Measurements from ENCODE around the gene SLC4A4.
"Not testable (repeated sequence)": the region's sequence is repeated elsewhere in the genome, so short reads cannot be mapped to it uniquely, and the experiment has no call there.

SLC4A4 gene

GRCh38 chr4:71360844-71361243, 22.0 kb downstream of the SLC4A4 start:
- DNase-seq = no peak

- DNase-seq = no peak
These were observed 22.7 kb downstream of the SLC4A4 start for GRCh38 chr4:71361476-71361875.

- no peak for DNase-seq
These were observed 27.9 kb downstream of the SLC4A4 start for GRCh38 chr4:71366766-71367165.

- DNase-seq = no peak
These were observed 28.7 kb downstream of the SLC4A4 start for GRCh38 chr4:71367546-71367945.

- DNase-seq = no peak
These were observed 30.1 kb downstream of the SLC4A4 start for GRCh38 chr4:71368906-71369305.

GRCh38 chr4:71369536-71369935, 30.7 kb downstream of the SLC4A4 start:
- no peak for DNase-seq

- DNase-seq = no peak
These were observed 36.7 kb downstream of the SLC4A4 start for GRCh38 chr4:71375494-71375893.

- DNase-seq = no peak
These were observed 38.7 kb downstream of the SLC4A4 start for GRCh38 chr4:71377561-71377960.

- DNase-seq = no peak
These were observed 40.3 kb downstream of the SLC4A4 start for GRCh38 chr4:71379126-71379525.

- DNase-seq = no peak
These were observed 42.0 kb downstream of the SLC4A4 start for GRCh38 chr4:71380788-71381187.

GRCh38 chr4:71382125-71382899, 43.5 kb downstream of the SLC4A4 start:
- no peak for DNase-seq

GRCh38 chr4:71382900-71383560, 44.2 kb downstream of the SLC4A4 start:
- no peak for DNase-seq

- no peak for DNase-seq
These were observed 45.2 kb downstream of the SLC4A4 start for GRCh38 chr4:71383984-71384383.

GRCh38 chr4:71389149-71389827, 50.5 kb downstream of the SLC4A4 start:
- no peak for DNase-seq

GRCh38 chr4:71392109-71392508, 53.3 kb downstream of the SLC4A4 start:
- no peak for DNase-seq

- no peak for DNase-seq
These were observed 57.6 kb downstream of the SLC4A4 start for GRCh38 chr4:71396382-71396781.

GRCh38 chr4:71400810-71401209, 62.0 kb downstream of the SLC4A4 start:
- DNase-seq = no peak

GRCh38 chr4:71402616-71403015, 63.8 kb downstream of the SLC4A4 start:
- no peak for DNase-seq

GRCh38 chr4:71404049-71404448, 65.2 kb downstream of the SLC4A4 start:
- no peak for DNase-seq

GRCh38 chr4:71405791-71406190, 67.0 kb downstream of the SLC4A4 start:
- no peak for DNase-seq

GRCh38 chr4:71406459-71406963, 67.7 kb downstream of the SLC4A4 start:
- no peak for DNase-seq

GRCh38 chr4:71408961-71409360, 70.1 kb downstream of the SLC4A4 start:
- DNase-seq = not testable (repeated sequence)

GRCh38 chr4:71411981-71412380, 73.2 kb downstream of the SLC4A4 start:
- no peak for DNase-seq

GRCh38 chr4:71415491-71415890, 76.7 kb downstream of the SLC4A4 start:
- no peak for DNase-seq

Data from GOT3 (cell line).